ENCODE measurements around the gene MLH3.

GRCh38 chr14:75063013-75063412, 11.7 kb upstream of the MLH3 start:
- TF ChIP-seq CTCF (IDR thresholded peaks at IDR 0.05) (no peak), POLR2AphosphoS5 (IDR thresholded peaks at IDR 0.05; ENCODE audit: low read depth, low read length) (no peak), RFX5 (IDR thresholded peaks at IDR 0.05; ENCODE audit: low read length) (no peak), REST (IDR thresholded peaks at IDR 0.05; ENCODE audit: low read depth, low read length) (no peak), SIN3A (IDR thresholded peaks at IDR 0.05; ENCODE audit: borderline replicate concordance, low read depth, low read length) (no peak), EP300 (IDR thresholded peaks at IDR 0.05; ENCODE audit: borderline replicate concordance in 1 of 2, low read depth in 1 of 2, low read length in 1 of 2) (no peak), FOXJ3 (CRISPR knock-in tag; IDR thresholded peaks at IDR 0.05) (no peak), ZBTB33 (IDR thresholded peaks at IDR 0.05; ENCODE audit: borderline replicate concordance, low read depth) (no peak), MXI1 (IDR thresholded peaks at IDR 0.05; ENCODE audit: low read depth, low read length) (no peak), SMC3 (IDR thresholded peaks at IDR 0.05; ENCODE audit: low read depth, low read length) (no peak), PBX3 (IDR thresholded peaks at IDR 0.05) (no peak)

Measured in SK-N-SH (cell line).